HepG2 (cell line): ENCODE results near the gene P3H3. TPM values are rescaled to one million over a fixed set of nuclear protein-coding genes. Genes with fewer than 3 reads are reported as not detected.

Source experiments
- CSRNP1 ChIP-seq: sonication (generic); formaldehyde crosslinking; IDR thresholded peaks from 2 replicates; pipeline ENCODE4 v1.8.1; 2023; ENCODE audit warnings: mild to moderate bottlenecking, missing genetic modification reagents
- DDIT3 ChIP-seq: sonication (generic); formaldehyde crosslinking; IDR thresholded peaks from 2 replicates; pipeline ENCODE4 v1.4.0; 2020; ENCODE audit warnings: mild to moderate bottlenecking, missing genetic modification reagents
- FOXP1 ChIP-seq, 2 experiments: fragments of 450-650 bp in 1 of 2; IDR thresholded peaks; 2 replicates each; pipeline ENCODE4 v1.6.1; 2017 to 2018; ENCODE audit warnings: antibody characterized with exemption in 1 of 2
- HNRNPL ChIP-seq: fragments of 200-400 bp; formaldehyde crosslinking; IDR thresholded peaks from 2 replicates; pipeline ENCODE4 v1.6.1; 2017; ENCODE audit warnings: mild to moderate bottlenecking, low read depth, low read length
- HNRNPLL ChIP-seq: fragments of 200-400 bp; formaldehyde crosslinking; IDR thresholded peaks from 2 replicates; pipeline ENCODE4 v1.6.1; 2017; ENCODE audit warnings: mild to moderate bottlenecking, low read depth, low read length; ENCODE audit not compliant: poor library complexity, severe bottlenecking
- KAT2B ChIP-seq: fragments of 150-350 bp; IDR thresholded peaks from 2 replicates; pipeline ENCODE4 v1.6.1; 2014; ENCODE audit warnings: low read depth, low read length, borderline replicate concordance
- KDM5B ChIP-seq: sonication (generic); formaldehyde crosslinking; IDR thresholded peaks from 2 replicates; pipeline ENCODE4 v1.4.0; 2020; ENCODE audit warnings: missing genetic modification reagents, mild to moderate bottlenecking, borderline replicate concordance
- RCOR2 ChIP-seq: IDR thresholded peaks from 2 replicates; pipeline ENCODE4 v1.6.1; 2016; ENCODE audit warnings: missing biosample characterization, missing genetic modification reagents
- SCMH1 ChIP-seq: sonication (generic); formaldehyde crosslinking; IDR thresholded peaks from 2 replicates; pipeline ENCODE4 v1.9.0; 2021; ENCODE audit warnings: missing genetic modification reagents, mild to moderate bottlenecking, borderline replicate concordance
- SMAD3 ChIP-seq: sonication (generic); formaldehyde crosslinking; IDR thresholded peaks from 2 replicates; pipeline ENCODE4 v1.4.0; 2020; ENCODE audit warnings: missing genetic modification reagents
- SMARCC2 ChIP-seq: fragments of 450-650 bp; IDR thresholded peaks from 2 replicates; pipeline ENCODE4 v1.6.1; 2017; ENCODE audit warnings: antibody characterized with exemption, mild to moderate bottlenecking
- SP2 ChIP-seq: sonication (generic); formaldehyde crosslinking; IDR thresholded peaks from 2 replicates; pipeline ENCODE4 v1.5.1; 2020; ENCODE audit warnings: mild to moderate bottlenecking, missing genetic modification reagents
- SRSF4 ChIP-seq: fragments of 200-400 bp; formaldehyde crosslinking; IDR thresholded peaks from one replicate; pipeline ENCODE4 v1.6.1; 2018; ENCODE audit warnings: mild to moderate bottlenecking, low read depth, low read length, moderate library complexity; ENCODE audit not compliant: poor library complexity, severe bottlenecking
- TCF7 ChIP-seq: sonication (generic); IDR thresholded peaks from 2 replicates; pipeline ENCODE4 v1.6.1; 2016; ENCODE audit warnings: antibody characterized with exemption, low read depth
- TERF1 ChIP-seq: sonication (generic); formaldehyde crosslinking; IDR thresholded peaks from 2 replicates; pipeline ENCODE4 v1.8.0; 2022; ENCODE audit warnings: mild to moderate bottlenecking, missing genetic modification reagents, moderate library complexity
- THYN1 ChIP-seq: sonication (generic); formaldehyde crosslinking; IDR thresholded peaks from 2 replicates; pipeline ENCODE4 v1.8.1; 2023; ENCODE audit warnings: low read depth, mild to moderate bottlenecking, moderate library complexity, missing genetic modification reagents, borderline replicate concordance
- ZBTB20 ChIP-seq: sonication (generic); formaldehyde crosslinking; IDR thresholded peaks from 2 replicates; pipeline ENCODE4 v1.8.1; 2023; ENCODE audit warnings: missing genetic modification reagents, low read depth, mild to moderate bottlenecking, borderline replicate concordance
- ZNF224 ChIP-seq: sonication (generic); formaldehyde crosslinking; IDR thresholded peaks from 2 replicates; pipeline ENCODE4 v1.5.0; 2020; ENCODE audit warnings: mild to moderate bottlenecking, missing genetic modification reagents
- ZNF576 ChIP-seq: sonication (generic); formaldehyde crosslinking; IDR thresholded peaks from 2 replicates; pipeline ENCODE4 v1.4.0; 2020; ENCODE audit warnings: mild to moderate bottlenecking, missing genetic modification reagents
- ZNF703 ChIP-seq: sonication (generic); formaldehyde crosslinking; IDR thresholded peaks from 2 replicates; pipeline ENCODE4 v1.5.1; 2020; ENCODE audit warnings: missing genetic modification reagents, mild to moderate bottlenecking, moderate library complexity, borderline replicate concordance
- polyA plus RNA-seq, 8 experiments: library from polyadenylated mRNA; depleted of rRNA in 3 of 8; stranded (reverse) in 7 of 8; unstranded in 1 of 8; fragments of >200 nt; fragmentation: Illumina TruSeq in 4 of 8; extraction: Trizol in 4 of 8; gene quantifications; 2 replicates each; pipeline versions ENCODE4 v1.2.1 to v1.2.3, GENCODE V29; 2011 to 2016; ENCODE audit warnings: low read depth in 4 of 8, missing spikeins in 1 of 8, mixed read lengths in 1 of 8; ENCODE audit not compliant: insufficient read depth in 1 of 8
- total RNA-seq, 5 experiments: library from RNA; depleted of rRNA; stranded (reverse); fragments of >200 nt; fragmentation: Illumina TruSeq; extraction: Trizol; gene quantifications; 2 replicates each; pipeline ENCODE4 v1.2.3, GENCODE V29; 2016; ENCODE audit warnings: low read depth in 1 of 5

Gene P3H3
- total and polyA plus RNA-seq, 2 of the 13 experiments (the other 11 are each of a cell fraction or from before 2014, with no cell fraction given) = 20.1 to 20.5 TPM

GRCh38 chr12:6851921-6852650 is 23.9 kb downstream of the P3H3 start, which contains the start of gene USP5 (continued):
- no peak for TF ChIP-seq CSRNP1 (CRISPR knock-in tag)
- TF ChIP-seq SCMH1 = no peak
- TF ChIP-seq FOXP1 (IDR thresholded peaks at IDR 0.05) = no peak
- TF ChIP-seq FOXP1 (CRISPR knock-in tag; IDR thresholded peaks at IDR 0.05) = no peak
- no peak for TF ChIP-seq ZNF703 (CRISPR knock-in tag)
- no peak for TF ChIP-seq ZNF576 (CRISPR knock-in tag)
- TF ChIP-seq SMAD3 = no peak
- TF ChIP-seq KDM5B (CRISPR knock-in tag) = peak; percentile 70; the same call in 1 of the 2 replicates
- peak; percentile 91 for TF ChIP-seq SP2 (CRISPR knock-in tag)
- no peak for TF ChIP-seq TERF1 (CRISPR knock-in tag)
- TF ChIP-seq HNRNPLL = peak; percentile 92
- no peak for TF ChIP-seq KAT2B
- no peak for TF ChIP-seq TCF7
- no peak for TF ChIP-seq THYN1 (CRISPR knock-in tag)
- no peak for TF ChIP-seq RCOR2 (CRISPR knock-in tag)
- TF ChIP-seq SMARCC2 = no peak
- TF ChIP-seq HNRNPL = 0 out of 2 replicates have a peak, but pooled peaks have one; percentile 33
- TF ChIP-seq ZNF224 = no peak; the same call in 1 of the 2 replicates
- peak; percentile 30; the same call in 1 of the 2 replicates for TF ChIP-seq ZBTB20
- no peak for TF ChIP-seq DDIT3 (CRISPR knock-in tag)
- no peak for TF ChIP-seq SRSF4
